GM12878 (cell line): ENCODE results near the gene CCSER1. TPM values are rescaled to one million over a fixed set of nuclear protein-coding genes. Genes with fewer than 3 reads are reported as not detected.

Experiments used
- E2F8 ChIP-seq: fragments of 450-650 bp; IDR thresholded peaks from 2 replicates; pipeline ENCODE4 v1.6.1; 2018; ENCODE audit warnings: mild to moderate bottlenecking, low read depth, moderate library complexity; ENCODE audit not compliant: partially characterized antibody
- FOS ChIP-seq: IDR thresholded peaks from 3 replicates; pipeline ENCODE4 v1.6.1; 2011; ENCODE audit warnings: borderline replicate concordance; ENCODE audit not compliant: insufficient read length; ENCODE audit errors: extremely low read depth
- HDAC6 ChIP-seq: fragments of 200-600 bp; sonication (generic); IDR thresholded peaks from one replicate; pipeline ENCODE4 v1.8.0; 2017; ENCODE audit warnings: antibody characterized with exemption; ENCODE audit not compliant: unreplicated experiment
- HSF1 ChIP-seq: fragments of 150-350 bp; IDR thresholded peaks from 2 replicates; pipeline ENCODE4 v1.6.1; 2014; ENCODE audit warnings: mild to moderate bottlenecking, low read depth, low read length
- RUNX3 ChIP-seq: IDR thresholded peaks from 2 replicates; pipeline ENCODE4 v1.6.1; 2012; ENCODE audit warnings: low read length, inconsistent platforms
- SMAD5 ChIP-seq: IDR thresholded peaks from 2 replicates; pipeline ENCODE4 v1.6.1; 2016; ENCODE audit warnings: antibody characterized with exemption, low read depth
- STAT3 ChIP-seq: IDR thresholded peaks from 2 replicates; pipeline ENCODE4 v1.6.1; 2011; ENCODE audit warnings: low read depth, low read length, improper control_type of control experiment
- TCF3 ChIP-seq: IDR thresholded peaks from 2 replicates; pipeline ENCODE4 v1.6.1; 2012; ENCODE audit warnings: low read depth, mild to moderate bottlenecking, low read length, borderline replicate concordance; ENCODE audit not compliant: insufficient read depth
- ZBTB11 ChIP-seq: fragments of 450-650 bp; formaldehyde crosslinking; IDR thresholded peaks from 2 replicates; pipeline ENCODE4 v1.5.0; 2022; ENCODE audit warnings: mild to moderate bottlenecking, missing genetic modification characterization
- polyA plus RNA-seq, 11 experiments: library from polyadenylated mRNA; depleted of rRNA in 4 of 11; unstranded in 6 of 11; stranded (reverse) in 5 of 11; fragments of >200 nt; fragmentation: Nextera tagmentation in 4 of 11; fragmentation: Illumina TruSeq in 1 of 11; extraction: Ambion mirVana in 4 of 11; extraction: Trizol in 1 of 11; gene quantifications; 1 replicate in 1 of 11; 2 replicates in 10 of 11; pipeline versions ENCODE4 v1.2.1 to v1.2.3, GENCODE V29; 2011 to 2016; ENCODE audit warnings: inconsistent platforms in 2 of 11, missing spikeins in 2 of 11, low read depth in 1 of 11
- total RNA-seq, 4 experiments: library from RNA; depleted of rRNA in 3 of 4; stranded (reverse); fragments of >200 nt in 3 of 4; fragmentation: Illumina TruSeq in 1 of 4; extraction: Trizol in 1 of 4; gene quantifications; 2 replicates each; pipeline versions ENCODE4 v1.2.1 to v1.2.3, GENCODE V29; 2013 to 2021
- TF ChIP-seq, protein P1 (sequence below): fragments of 450-650 bp; formaldehyde crosslinking; IDR thresholded peaks from 2 replicates; pipeline ENCODE4 v1.4.0; 2020; ENCODE audit warnings: mild to moderate bottlenecking, moderate library complexity
- TF ChIP-seq, protein P2 (sequence below): fragments of 450-650 bp; IDR thresholded peaks from 2 replicates; pipeline ENCODE4 v1.6.1; 2016; ENCODE audit warnings: mild to moderate bottlenecking
- TF ChIP-seq, protein P3 (sequence below): fragments of 150-350 bp; IDR thresholded peaks from 2 replicates; pipeline ENCODE4 v1.6.1; 2016; ENCODE audit warnings: low read depth, low read length

Gene CCSER1
- total and polyA plus RNA-seq, 10 of the 15 experiments (the other 5 are each of a cell fraction or from before 2014, with no cell fraction given), result 0.22 to 2.7 (median 1.0) TPM

GRCh38 chr4:91601401-91601800 is 1474.2 kb downstream of the CCSER1 start (continued):
- TF ChIP-seq, protein P1, sequence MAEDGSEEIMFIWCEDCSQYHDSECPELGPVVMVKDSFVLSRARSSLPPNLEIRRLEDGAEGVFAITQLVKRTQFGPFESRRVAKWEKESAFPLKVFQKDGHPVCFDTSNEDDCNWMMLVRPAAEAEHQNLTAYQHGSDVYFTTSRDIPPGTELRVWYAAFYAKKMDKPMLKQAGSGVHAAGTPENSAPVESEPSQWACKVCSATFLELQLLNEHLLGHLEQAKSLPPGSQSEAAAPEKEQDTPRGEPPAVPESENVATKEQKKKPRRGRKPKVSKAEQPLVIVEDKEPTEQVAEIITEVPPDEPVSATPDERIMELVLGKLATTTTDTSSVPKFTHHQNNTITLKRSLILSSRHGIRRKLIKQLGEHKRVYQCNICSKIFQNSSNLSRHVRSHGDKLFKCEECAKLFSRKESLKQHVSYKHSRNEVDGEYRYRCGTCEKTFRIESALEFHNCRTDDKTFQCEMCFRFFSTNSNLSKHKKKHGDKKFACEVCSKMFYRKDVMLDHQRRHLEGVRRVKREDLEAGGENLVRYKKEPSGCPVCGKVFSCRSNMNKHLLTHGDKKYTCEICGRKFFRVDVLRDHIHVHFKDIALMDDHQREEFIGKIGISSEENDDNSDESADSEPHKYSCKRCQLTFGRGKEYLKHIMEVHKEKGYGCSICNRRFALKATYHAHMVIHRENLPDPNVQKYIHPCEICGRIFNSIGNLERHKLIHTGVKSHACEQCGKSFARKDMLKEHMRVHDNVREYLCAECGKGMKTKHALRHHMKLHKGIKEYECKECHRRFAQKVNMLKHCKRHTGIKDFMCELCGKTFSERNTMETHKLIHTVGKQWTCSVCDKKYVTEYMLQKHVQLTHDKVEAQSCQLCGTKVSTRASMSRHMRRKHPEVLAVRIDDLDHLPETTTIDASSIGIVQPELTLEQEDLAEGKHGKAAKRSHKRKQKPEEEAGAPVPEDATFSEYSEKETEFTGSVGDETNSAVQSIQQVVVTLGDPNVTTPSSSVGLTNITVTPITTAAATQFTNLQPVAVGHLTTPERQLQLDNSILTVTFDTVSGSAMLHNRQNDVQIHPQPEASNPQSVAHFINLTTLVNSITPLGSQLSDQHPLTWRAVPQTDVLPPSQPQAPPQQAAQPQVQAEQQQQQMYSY (CRISPR knock-in tag), result no peak
- TF ChIP-seq TCF3, result no peak
- TF ChIP-seq HSF1, result no peak
- TF ChIP-seq, protein P2, sequence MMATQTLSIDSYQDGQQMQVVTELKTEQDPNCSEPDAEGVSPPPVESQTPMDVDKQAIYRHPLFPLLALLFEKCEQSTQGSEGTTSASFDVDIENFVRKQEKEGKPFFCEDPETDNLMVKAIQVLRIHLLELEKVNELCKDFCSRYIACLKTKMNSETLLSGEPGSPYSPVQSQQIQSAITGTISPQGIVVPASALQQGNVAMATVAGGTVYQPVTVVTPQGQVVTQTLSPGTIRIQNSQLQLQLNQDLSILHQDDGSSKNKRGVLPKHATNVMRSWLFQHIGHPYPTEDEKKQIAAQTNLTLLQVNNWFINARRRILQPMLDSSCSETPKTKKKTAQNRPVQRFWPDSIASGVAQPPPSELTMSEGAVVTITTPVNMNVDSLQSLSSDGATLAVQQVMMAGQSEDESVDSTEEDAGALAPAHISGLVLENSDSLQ, result no peak
- no peak for TF ChIP-seq HDAC6
- no peak for TF ChIP-seq ZBTB11
- TF ChIP-seq RUNX3, result no peak
- no peak for TF ChIP-seq STAT3
- TF ChIP-seq, protein P3, sequence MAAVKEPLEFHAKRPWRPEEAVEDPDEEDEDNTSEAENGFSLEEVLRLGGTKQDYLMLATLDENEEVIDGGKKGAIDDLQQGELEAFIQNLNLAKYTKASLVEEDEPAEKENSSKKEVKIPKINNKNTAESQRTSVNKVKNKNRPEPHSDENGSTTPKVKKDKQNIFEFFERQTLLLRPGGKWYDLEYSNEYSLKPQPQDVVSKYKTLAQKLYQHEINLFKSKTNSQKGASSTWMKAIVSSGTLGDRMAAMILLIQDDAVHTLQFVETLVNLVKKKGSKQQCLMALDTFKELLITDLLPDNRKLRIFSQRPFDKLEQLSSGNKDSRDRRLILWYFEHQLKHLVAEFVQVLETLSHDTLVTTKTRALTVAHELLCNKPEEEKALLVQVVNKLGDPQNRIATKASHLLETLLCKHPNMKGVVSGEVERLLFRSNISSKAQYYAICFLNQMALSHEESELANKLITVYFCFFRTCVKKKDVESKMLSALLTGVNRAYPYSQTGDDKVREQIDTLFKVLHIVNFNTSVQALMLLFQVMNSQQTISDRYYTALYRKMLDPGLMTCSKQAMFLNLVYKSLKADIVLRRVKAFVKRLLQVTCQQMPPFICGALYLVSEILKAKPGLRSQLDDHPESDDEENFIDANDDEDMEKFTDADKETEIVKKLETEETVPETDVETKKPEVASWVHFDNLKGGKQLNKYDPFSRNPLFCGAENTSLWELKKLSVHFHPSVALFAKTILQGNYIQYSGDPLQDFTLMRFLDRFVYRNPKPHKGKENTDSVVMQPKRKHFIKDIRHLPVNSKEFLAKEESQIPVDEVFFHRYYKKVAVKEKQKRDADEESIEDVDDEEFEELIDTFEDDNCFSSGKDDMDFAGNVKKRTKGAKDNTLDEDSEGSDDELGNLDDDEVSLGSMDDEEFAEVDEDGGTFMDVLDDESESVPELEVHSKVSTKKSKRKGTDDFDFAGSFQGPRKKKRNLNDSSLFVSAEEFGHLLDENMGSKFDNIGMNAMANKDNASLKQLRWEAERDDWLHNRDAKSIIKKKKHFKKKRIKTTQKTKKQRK, result no peak
- TF ChIP-seq E2F8, result no peak
- no peak for TF ChIP-seq FOS
- TF ChIP-seq SMAD5, result no peak
